Progenitor cell of endocrine pancreas (in vitro differentiated cells): ENCODE results near the gene CREBL2. TPM values are rescaled to one million over a fixed set of nuclear protein-coding genes. Genes with fewer than 3 reads are reported as not detected.

Experiments
- DNase-seq: peaks from one replicate; pipeline ENCODE4 v3.0.0; 2021; ENCODE audit warnings: low spot score; ENCODE audit not compliant: unreplicated experiment
- H3K27ac Mint-ChIP-seq: 2 replicates; pipeline ENCODE4 v1.8.0; 2021; ENCODE audit warnings: mild to moderate bottlenecking, moderate library complexity, mixed read lengths
- H3K27me3 Mint-ChIP-seq: 2 replicates; pipeline ENCODE4 v1.8.0; 2021; ENCODE audit warnings: mixed read lengths
- H3K36me3 Mint-ChIP-seq: 2 replicates; pipeline ENCODE4 v1.8.0; 2022; ENCODE audit warnings: mixed read lengths; ENCODE audit not compliant: insufficient read depth
- H3K4me1 Mint-ChIP-seq: 2 replicates; pipeline ENCODE4 v1.8.0; 2021; ENCODE audit warnings: low read depth, mixed read lengths
- H3K4me3 Mint-ChIP-seq: 2 replicates; pipeline ENCODE4 v1.8.0; 2021; ENCODE audit warnings: low read depth, mild to moderate bottlenecking, moderate library complexity, mixed read lengths
- H3K9me3 Mint-ChIP-seq: 2 replicates; pipeline ENCODE4 v1.8.0; 2021; ENCODE audit warnings: low read depth, mixed read lengths
- total RNA-seq: library from RNA; stranded (reverse); gene quantifications from 2 replicates; pipeline ENCODE4 v1.2.1, GENCODE V29; 2021
- TF ChIP-seq, protein P1 (sequence below): fragments of 200-600 bp; sonication (generic); IDR thresholded peaks from one replicate; pipeline ENCODE4 v1.5.0; 2021; ENCODE audit warnings: antibody characterized with exemption, mild to moderate bottlenecking; ENCODE audit not compliant: unreplicated experiment

CREBL2 gene
- total RNA-seq, 1 donor from 2014 or later = 18.5 TPM

- no peak overlapping the region for H3K27ac Mint-ChIP-seq
- TF ChIP-seq, protein P1, sequence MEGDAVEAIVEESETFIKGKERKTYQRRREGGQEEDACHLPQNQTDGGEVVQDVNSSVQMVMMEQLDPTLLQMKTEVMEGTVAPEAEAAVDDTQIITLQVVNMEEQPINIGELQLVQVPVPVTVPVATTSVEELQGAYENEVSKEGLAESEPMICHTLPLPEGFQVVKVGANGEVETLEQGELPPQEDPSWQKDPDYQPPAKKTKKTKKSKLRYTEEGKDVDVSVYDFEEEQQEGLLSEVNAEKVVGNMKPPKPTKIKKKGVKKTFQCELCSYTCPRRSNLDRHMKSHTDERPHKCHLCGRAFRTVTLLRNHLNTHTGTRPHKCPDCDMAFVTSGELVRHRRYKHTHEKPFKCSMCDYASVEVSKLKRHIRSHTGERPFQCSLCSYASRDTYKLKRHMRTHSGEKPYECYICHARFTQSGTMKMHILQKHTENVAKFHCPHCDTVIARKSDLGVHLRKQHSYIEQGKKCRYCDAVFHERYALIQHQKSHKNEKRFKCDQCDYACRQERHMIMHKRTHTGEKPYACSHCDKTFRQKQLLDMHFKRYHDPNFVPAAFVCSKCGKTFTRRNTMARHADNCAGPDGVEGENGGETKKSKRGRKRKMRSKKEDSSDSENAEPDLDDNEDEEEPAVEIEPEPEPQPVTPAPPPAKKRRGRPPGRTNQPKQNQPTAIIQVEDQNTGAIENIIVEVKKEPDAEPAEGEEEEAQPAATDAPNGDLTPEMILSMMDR = no peak
- no peak for DNase-seq
- H3K36me3 Mint-ChIP-seq = no peaks in the 10 kb centered on the region
- no peaks in the 10 kb centered on the region for H3K9me3 Mint-ChIP-seq
- H3K4me1 Mint-ChIP-seq = peaks cover 5% of the 10 kb centered on the region
- no peak overlapping the region for H3K4me3 Mint-ChIP-seq
- H3K27me3 Mint-ChIP-seq = no peaks in the 10 kb centered on the region
Observed at GRCh38 chr12:12660201-12660600, 48.5 kb downstream of the CREBL2 start.

DNA sequence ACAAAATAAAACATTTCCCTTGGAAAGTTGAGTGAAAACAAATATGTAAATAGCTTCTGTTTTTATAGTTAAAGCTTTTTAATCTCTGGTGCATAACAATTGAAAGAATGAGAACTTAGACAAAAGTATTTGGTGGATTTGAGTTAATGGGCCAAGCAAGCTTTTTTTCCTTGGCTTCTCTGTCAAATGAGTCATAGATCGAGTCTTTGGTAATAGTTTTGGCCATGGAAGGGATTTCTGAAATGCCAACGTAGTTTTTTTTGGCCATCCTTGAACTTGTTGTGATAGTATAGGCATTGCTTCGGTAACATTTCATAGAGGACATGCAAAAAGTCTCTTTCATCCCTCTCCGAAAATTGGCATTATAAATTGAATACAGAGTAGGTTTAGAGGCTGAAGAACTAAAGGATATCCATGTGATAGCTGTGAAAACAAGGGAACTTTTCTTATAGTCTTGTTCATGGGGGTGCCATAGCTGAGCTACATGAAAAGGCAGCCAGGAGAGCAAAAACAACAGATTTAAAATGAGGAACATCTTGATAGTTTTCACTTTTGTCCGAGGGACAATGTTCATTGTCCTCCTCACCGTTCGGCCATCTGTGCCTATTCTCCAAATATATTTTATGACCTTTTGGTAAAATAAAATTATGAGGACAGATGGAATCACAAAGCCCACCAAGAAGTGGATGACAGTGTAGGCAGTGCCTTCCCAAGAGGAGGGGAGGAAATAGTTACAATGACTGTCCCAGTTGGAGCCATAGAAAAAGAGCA is 49.6 kb downstream of the CREBL2 start:
- no peak for DNase-seq
- Mint-ChIP-seq H3K4me1 (no peaks in the 10 kb centered on the region), H3K36me3 (no peaks in the 10 kb centered on the region), H3K4me3 (no peak overlapping the region), H3K9me3 (no peaks in the 10 kb centered on the region), H3K27ac (no peak overlapping the region), H3K27me3 (no peaks in the 10 kb centered on the region)
- TF ChIP-seq, protein P1 = no peak

DNA sequence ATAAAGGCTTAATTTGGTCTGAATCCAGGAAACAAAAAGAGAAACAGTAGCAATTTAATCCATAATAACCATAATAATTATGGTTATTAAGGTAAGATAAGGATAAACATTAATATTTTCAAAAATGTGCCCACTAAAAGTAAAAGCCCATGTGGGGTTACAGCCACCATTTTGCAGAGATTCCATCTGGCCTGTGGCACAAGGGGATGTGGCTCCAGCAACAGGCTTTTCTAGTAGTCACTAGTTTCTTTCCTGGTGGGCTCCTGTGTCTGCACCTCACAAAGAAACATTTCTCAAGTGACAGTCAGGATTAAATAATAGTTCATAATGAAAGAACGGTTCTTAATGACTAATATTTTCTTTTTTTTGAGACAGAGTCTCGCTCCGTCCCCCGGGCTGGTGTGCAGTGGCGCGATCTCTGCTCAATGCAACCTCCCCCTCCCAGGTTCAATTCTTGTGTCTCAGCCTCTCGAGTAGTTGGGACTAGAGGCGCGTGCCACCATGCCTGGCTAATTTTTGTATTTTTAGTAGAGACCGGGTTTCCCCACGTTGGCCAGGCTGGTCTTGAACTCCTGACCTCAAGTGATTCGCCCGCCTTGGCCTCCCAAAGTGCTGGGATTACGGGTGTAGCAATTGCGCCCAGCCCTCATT is 52.1 kb downstream of the CREBL2 start:
- no peaks in the 10 kb centered on the region for H3K27me3 Mint-ChIP-seq
- DNase-seq = no peak
- no peak overlapping the region for H3K4me3 Mint-ChIP-seq
- no peaks in the 10 kb centered on the region for H3K4me1 Mint-ChIP-seq
- no peak overlapping the region for H3K27ac Mint-ChIP-seq
- H3K36me3 Mint-ChIP-seq = no peaks in the 10 kb centered on the region
- no peaks in the 10 kb centered on the region for H3K9me3 Mint-ChIP-seq
- TF ChIP-seq, protein P1 = no peak

- TF ChIP-seq, protein P1 = no peak
- H3K27ac Mint-ChIP-seq = no peak overlapping the region
- H3K9me3 Mint-ChIP-seq = no peaks in the 10 kb centered on the region
- no peaks in the 10 kb centered on the region for H3K27me3 Mint-ChIP-seq
- H3K4me1 Mint-ChIP-seq = no peaks in the 10 kb centered on the region
- no peak overlapping the region for H3K4me3 Mint-ChIP-seq
- no peak for DNase-seq
- H3K36me3 Mint-ChIP-seq = no peaks in the 10 kb centered on the region
Observed at GRCh38 chr12:12665194-12665593, 53.5 kb downstream of the CREBL2 start.

GRCh38 chr12:12668005-12668404 is 56.3 kb downstream of the CREBL2 start:
- Mint-ChIP-seq H3K27ac (no peak overlapping the region), H3K9me3 (no peaks in the 10 kb centered on the region), H3K4me1 (no peaks in the 10 kb centered on the region), H3K4me3 (no peak overlapping the region), H3K27me3 (no peaks in the 10 kb centered on the region), H3K36me3 (no peaks in the 10 kb centered on the region)
- TF ChIP-seq, protein P1 = no peak
- no peak for DNase-seq
